D721Med (cell line): ENCODE data around the gene TNK1.

Experiments used
- DNase-seq: peaks from one replicate; pipeline ENCODE4 v3.0.0; 2011; ENCODE audit warnings: low spot score; ENCODE audit not compliant: insufficient read length
- FAIRE-seq: peaks from 2 replicates; lab custom pipeline; 2011; peaks lifted over from hg19 to GRCh38; lab: Jason Lieb, UNC
- TF ChIP-seq, protein P1 (sequence below): IDR thresholded peaks from 2 replicates; pipeline ENCODE4 v1.5.1; 2012; ENCODE audit warnings: mild to moderate bottlenecking, control low read depth; ENCODE audit not compliant: insufficient read depth; ENCODE audit errors: missing control alignments

TNK1 gene

DNA sequence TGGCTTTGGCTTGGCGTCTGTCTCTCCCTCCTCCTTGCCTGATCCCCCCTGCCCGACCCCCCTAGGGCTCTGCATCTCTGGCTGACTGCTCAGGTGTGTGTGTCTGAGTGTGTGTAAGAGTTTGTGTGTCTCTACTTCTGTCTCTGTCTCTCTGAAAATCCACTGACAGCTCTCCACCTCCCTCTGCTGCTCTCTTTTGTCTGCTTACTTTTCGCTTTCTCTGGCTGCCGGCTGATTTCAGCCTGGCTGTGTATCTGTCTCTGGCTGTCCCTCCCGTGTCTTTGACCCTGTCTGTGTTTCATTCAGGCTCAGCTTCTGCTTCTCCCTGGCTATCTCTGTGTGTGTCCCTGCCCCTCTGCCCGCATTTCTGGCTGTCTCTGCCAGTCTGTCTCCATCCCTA, 35.4 kb downstream of the TNK1 start:
- FAIRE-seq (no peak), DNase-seq (no peak)
- TF ChIP-seq, protein P1, sequence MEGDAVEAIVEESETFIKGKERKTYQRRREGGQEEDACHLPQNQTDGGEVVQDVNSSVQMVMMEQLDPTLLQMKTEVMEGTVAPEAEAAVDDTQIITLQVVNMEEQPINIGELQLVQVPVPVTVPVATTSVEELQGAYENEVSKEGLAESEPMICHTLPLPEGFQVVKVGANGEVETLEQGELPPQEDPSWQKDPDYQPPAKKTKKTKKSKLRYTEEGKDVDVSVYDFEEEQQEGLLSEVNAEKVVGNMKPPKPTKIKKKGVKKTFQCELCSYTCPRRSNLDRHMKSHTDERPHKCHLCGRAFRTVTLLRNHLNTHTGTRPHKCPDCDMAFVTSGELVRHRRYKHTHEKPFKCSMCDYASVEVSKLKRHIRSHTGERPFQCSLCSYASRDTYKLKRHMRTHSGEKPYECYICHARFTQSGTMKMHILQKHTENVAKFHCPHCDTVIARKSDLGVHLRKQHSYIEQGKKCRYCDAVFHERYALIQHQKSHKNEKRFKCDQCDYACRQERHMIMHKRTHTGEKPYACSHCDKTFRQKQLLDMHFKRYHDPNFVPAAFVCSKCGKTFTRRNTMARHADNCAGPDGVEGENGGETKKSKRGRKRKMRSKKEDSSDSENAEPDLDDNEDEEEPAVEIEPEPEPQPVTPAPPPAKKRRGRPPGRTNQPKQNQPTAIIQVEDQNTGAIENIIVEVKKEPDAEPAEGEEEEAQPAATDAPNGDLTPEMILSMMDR: no peak

DNA sequence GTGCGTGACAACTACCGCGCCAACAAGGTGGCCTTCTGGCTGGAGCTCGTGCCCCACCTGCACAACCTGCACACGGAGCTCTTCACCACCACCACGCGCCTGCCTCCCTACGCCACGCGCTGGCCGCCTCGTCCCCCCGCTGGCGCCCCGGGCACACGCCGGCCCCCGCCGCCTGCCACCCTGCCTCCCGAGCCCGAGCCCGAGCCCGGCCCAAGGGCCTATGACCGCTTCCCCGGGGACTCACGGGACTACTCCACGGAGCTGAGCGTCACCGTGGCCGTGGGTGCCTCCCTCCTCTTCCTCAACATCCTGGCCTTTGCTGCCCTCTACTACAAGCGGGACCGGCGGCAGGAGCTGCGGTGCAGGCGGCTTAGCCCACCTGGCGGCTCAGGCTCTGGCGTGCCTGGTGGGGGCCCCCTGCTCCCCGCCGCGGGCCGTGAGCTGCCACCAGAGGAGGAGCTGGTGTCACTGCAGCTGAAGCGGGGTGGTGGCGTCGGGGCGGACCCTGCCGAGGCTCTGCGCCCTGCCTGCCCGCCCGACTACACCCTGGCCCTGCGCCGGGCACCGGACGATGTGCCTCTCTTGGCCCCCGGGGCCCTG, 36.3 kb downstream of the TNK1 start:
- DNase-seq (no peak), FAIRE-seq (no peak)
- TF ChIP-seq, protein P1: no peak

DNA sequence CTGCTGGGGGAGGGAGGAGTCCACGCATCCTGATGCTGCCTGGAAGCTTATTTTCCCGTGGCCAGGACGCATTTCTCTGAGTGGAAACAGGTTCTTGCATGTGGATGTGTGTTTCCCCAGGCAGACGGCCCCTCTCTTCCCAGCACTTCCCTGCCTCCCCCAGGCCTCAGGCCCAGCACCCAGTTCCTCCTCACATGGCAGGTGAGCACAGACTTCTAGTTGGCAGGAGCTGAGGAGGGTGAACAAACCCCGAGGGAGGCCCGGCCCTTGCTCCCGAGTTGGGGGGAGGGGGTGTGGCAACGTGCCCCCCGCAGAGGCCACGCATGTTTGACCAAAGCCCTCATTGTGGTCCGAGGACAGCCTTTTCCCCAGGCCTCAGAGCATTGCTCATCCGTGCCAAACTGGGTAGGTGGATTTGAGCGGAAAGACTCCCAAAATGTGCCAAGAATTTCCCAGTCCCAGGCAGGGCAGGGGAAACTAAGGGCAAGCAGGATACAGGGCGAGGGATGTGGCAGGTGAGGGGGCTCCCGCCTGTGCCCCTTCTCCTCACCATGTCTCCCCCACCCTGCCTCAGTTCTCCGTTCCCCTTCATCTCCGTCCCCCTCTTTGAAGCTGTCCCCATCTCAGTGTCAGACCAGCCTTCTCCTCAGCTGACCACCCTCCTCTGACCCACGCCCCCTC, 37.7 kb downstream of the TNK1 start:
- no peak for FAIRE-seq
- TF ChIP-seq, protein P1: no peak

DNA sequence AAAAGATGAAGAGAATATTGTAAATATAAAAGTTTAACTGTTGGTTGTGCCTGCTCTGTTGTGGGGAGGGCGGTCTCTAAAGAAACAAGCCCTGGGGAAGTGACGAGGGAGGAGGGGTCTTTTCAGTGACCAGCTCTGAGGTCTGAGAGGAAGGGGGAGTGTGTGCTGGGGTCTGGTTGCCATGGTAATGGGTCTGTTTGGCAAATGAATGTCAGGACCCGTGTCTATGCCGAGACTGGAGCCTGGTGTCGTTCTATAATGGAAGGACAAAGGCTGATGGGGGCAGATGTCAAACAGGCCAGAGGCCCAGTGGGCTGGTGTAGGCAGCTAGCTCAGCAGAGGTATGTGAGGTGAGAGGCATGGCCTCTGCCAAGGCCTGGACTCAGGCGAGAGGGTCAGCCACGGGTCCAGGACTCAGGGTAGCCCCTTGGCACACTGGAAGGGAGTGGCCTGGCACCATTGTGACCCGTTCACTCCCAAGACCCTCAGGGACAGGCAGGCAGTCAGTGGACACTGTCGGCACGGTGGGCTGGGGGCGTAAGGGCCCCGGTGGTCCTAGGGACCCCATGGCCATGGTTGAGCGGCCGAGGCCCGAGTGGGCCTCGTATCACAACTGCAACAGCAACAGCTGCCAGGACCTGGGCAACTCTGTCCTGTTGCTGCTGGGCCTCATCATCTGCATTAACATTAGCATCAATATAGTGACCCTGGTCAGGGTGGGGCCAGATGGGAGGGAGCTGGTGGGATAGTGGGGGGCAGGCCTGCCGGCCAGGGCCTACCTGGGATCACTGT, 39.1 kb downstream of the TNK1 start, which contains the start of gene SPEM1:
Gene SPEM1 (plus strand): TSS at position 506 of the 792 bp plus-strand sequence. CDS start 61 bp downstream, at position 567.
- TF ChIP-seq, protein P1: no peak
- FAIRE-seq (no peak), DNase-seq (no peak)

More for the DNA sequence above, 37.7 kb downstream of the TNK1 start:
- no peak for DNase-seq

DNA sequence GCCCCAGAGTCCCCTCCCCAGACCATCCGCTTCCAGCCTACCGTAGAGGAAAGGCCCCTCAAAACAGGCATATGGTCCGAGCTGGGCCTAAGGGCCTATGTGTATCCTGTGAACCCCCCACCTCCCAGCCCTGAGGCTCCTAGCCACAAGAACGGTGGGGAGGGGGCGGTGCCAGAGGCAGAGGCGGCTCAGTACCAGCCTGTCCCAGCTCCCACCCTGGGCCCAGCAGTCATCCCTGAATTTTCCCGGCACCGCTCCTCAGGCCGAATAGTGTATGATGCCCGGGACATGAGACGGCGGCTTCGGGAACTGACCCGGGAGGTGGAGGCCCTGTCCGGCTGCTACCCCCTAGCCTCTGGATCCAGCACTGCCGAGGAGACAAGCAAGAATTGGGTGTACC, 40.3 kb downstream of the TNK1 start:
- no peak for FAIRE-seq
- TF ChIP-seq, protein P1: no peak

DNA sequence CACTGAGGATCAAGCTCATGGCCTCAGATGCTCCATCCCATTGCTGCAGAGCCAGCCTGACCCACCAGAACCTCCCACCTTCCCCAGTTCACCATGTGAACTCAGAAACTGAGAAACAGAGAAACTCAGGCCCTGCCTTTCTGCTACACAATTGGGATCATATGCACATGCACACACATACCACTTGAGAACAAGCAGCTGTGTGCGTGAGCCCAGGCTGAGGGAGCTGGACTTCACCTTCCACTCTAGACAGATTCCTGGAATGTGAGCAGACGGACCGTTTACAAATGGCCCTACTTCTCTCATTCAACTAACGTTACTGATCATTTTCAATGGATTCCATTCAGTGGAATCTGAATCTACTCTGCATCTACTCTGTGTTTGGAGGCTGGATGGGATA, 42.8 kb downstream of the TNK1 start:
- DNase-seq (no peak), FAIRE-seq (no peak)
- TF ChIP-seq, protein P1: no peak

More for the DNA sequence above, 40.3 kb downstream of the TNK1 start:
- no peak for DNase-seq
